HG02763 (cell line): ENCODE results near the gene AOC2.
"Not testable (repeated sequence)": the region's sequence is repeated elsewhere in the genome, so short reads cannot be mapped to it uniquely, and the experiment has no call there.

Experiments used
- ATAC-seq: cut with Tn5 transposase; IDR thresholded peaks from one replicate; pipeline ENCODE4 v1.9.1; 2021; ENCODE audit warnings: mild to moderate bottlenecking, moderate library complexity; ENCODE audit not compliant: unreplicated experiment

The AOC2 gene

GRCh38 chr17:42878924-42879595 lies 34.7 kb downstream of the AOC2 start:
- no peak for ATAC-seq

- no peak for ATAC-seq
Observed at GRCh38 chr17:42879596-42879985, 35.2 kb downstream of the AOC2 start.

- ATAC-seq = no peak
Observed at GRCh38 chr17:42880776-42881310, 36.5 kb downstream of the AOC2 start.

GRCh38 chr17:42881706-42882105 lies 37.3 kb downstream of the AOC2 start:
- not testable (repeated sequence) for ATAC-seq

GRCh38 chr17:42882166-42882565 lies 37.8 kb downstream of the AOC2 start:
- no peak for ATAC-seq

- no peak for ATAC-seq
Observed at GRCh38 chr17:42883802-42884558, 39.6 kb downstream of the AOC2 start.

GRCh38 chr17:42885806-42886205 lies 41.4 kb downstream of the AOC2 start:
- not testable (repeated sequence) for ATAC-seq

- ATAC-seq = no peak
Observed at GRCh38 chr17:42886283-42887176, 42.1 kb downstream of the AOC2 start.

- ATAC-seq = no peak
Observed at GRCh38 chr17:42889809-42890208, 45.4 kb downstream of the AOC2 start.

- no peak for ATAC-seq
Observed at GRCh38 chr17:42891539-42892152, 47.3 kb downstream of the AOC2 start.

GRCh38 chr17:42893359-42893758 lies 49.0 kb downstream of the AOC2 start:
- no peak for ATAC-seq

GRCh38 chr17:42894283-42895184 lies 50.2 kb downstream of the AOC2 start:
- ATAC-seq = no peak

GRCh38 chr17:42895185-42895555 lies 50.8 kb downstream of the AOC2 start:
- no peak for ATAC-seq

GRCh38 chr17:42898147-42898811 lies 53.9 kb downstream of the AOC2 start:
- ATAC-seq = no peak

- not testable (repeated sequence) for ATAC-seq
Observed at GRCh38 chr17:42899981-42900380, 55.6 kb downstream of the AOC2 start.
